HEK293 (cell line): Measurements from ENCODE around the gene PLA2G2E.
A peak's percentile ranks its signal among the peaks of the same experiment; 100 is the strongest.

Experiments used
- BCL11A ChIP-seq: fragments of 450-650 bp; formaldehyde crosslinking; IDR thresholded peaks from 2 replicates; pipeline ENCODE4 v1.5.1; 2016; ENCODE audit warnings: low read depth, missing biosample characterization, missing genetic modification characterization
- CTCF ChIP-seq: fragments of 450-650 bp; formaldehyde crosslinking; IDR thresholded peaks from 2 replicates; pipeline ENCODE4 v1.5.1; 2016; ENCODE audit warnings: missing biosample characterization, missing genetic modification characterization
- GLIS1 ChIP-seq: fragments of 450-650 bp; formaldehyde crosslinking; IDR thresholded peaks from 2 replicates; pipeline ENCODE4 v1.5.1; 2016; ENCODE audit warnings: missing biosample characterization, missing genetic modification characterization
- GLIS2 ChIP-seq: fragments of 450-650 bp; formaldehyde crosslinking; IDR thresholded peaks from 2 replicates; pipeline ENCODE4 v1.5.1; 2016; ENCODE audit warnings: missing biosample characterization, missing genetic modification characterization
- KLF16 ChIP-seq: fragments of 450-650 bp; formaldehyde crosslinking; IDR thresholded peaks from 2 replicates; pipeline ENCODE4 v1.5.1; 2017; ENCODE audit warnings: missing biosample characterization, missing genetic modification characterization
- KLF8 ChIP-seq: fragments of 450-650 bp; formaldehyde crosslinking; IDR thresholded peaks from 2 replicates; pipeline ENCODE4 v1.5.1; 2016; ENCODE audit warnings: missing biosample characterization, missing genetic modification characterization
- KLF9 ChIP-seq: fragments of 450-650 bp; formaldehyde crosslinking; IDR thresholded peaks from 2 replicates; pipeline ENCODE4 v1.5.1; 2016; ENCODE audit warnings: missing biosample characterization, missing genetic modification characterization, low read depth
- PRDM1 ChIP-seq: fragments of 450-650 bp; formaldehyde crosslinking; IDR thresholded peaks from 2 replicates; pipeline ENCODE4; 2016; ENCODE audit warnings: missing biosample characterization, missing genetic modification characterization
- PRDM10 ChIP-seq: fragments of 450-650 bp; formaldehyde crosslinking; IDR thresholded peaks from 2 replicates; pipeline ENCODE4 v1.5.1; 2016; ENCODE audit warnings: missing biosample characterization, missing genetic modification characterization
- SETDB1 ChIP-seq: IDR thresholded peaks from one replicate; pipeline ENCODE4 v1.6.1; 2017; ENCODE audit warnings: mild to moderate bottlenecking, low read length, moderate library complexity, mixed read lengths; ENCODE audit not compliant: insufficient read length
- SP2 ChIP-seq: fragments of 450-650 bp; formaldehyde crosslinking; IDR thresholded peaks from 2 replicates; pipeline ENCODE4 v1.5.1; 2016; ENCODE audit warnings: missing biosample characterization, missing genetic modification characterization
- SP7 ChIP-seq: fragments of 450-650 bp; formaldehyde crosslinking; IDR thresholded peaks from 2 replicates; pipeline ENCODE4 v1.5.1; 2016; ENCODE audit warnings: missing biosample characterization, missing genetic modification characterization
- YY1 ChIP-seq: fragments of 450-650 bp; formaldehyde crosslinking; IDR thresholded peaks from 2 replicates; pipeline ENCODE4 v1.5.1; 2018; ENCODE audit warnings: missing biosample characterization, missing genetic modification characterization
- YY2 ChIP-seq: fragments of 450-650 bp; formaldehyde crosslinking; IDR thresholded peaks from 2 replicates; pipeline ENCODE4 v1.5.1; 2016; ENCODE audit warnings: missing biosample characterization, missing genetic modification characterization
- ZBTB20 ChIP-seq: fragments of 450-650 bp; formaldehyde crosslinking; IDR thresholded peaks from 2 replicates; pipeline ENCODE4 v1.5.1; 2016; ENCODE audit warnings: missing biosample characterization, missing genetic modification characterization
- ZBTB48 ChIP-seq: fragments of 450-650 bp; formaldehyde crosslinking; IDR thresholded peaks from 2 replicates; pipeline ENCODE4 v1.5.1; 2016; ENCODE audit warnings: missing biosample characterization, missing genetic modification characterization
- ZFP41 ChIP-seq: fragments of 450-650 bp; formaldehyde crosslinking; IDR thresholded peaks from 2 replicates; pipeline ENCODE4 v1.5.1; 2016; ENCODE audit warnings: missing biosample characterization, missing genetic modification characterization, borderline replicate concordance
- ZFP69B ChIP-seq: fragments of 450-650 bp; formaldehyde crosslinking; IDR thresholded peaks from 2 replicates; pipeline ENCODE4 v1.5.1; 2016; ENCODE audit warnings: missing biosample characterization, missing genetic modification characterization
- ZNF132 ChIP-seq: fragments of 450-650 bp; formaldehyde crosslinking; IDR thresholded peaks from 2 replicates; pipeline ENCODE4 v1.5.1; 2017; ENCODE audit warnings: missing biosample characterization, missing genetic modification characterization, borderline replicate concordance
- ZNF16 ChIP-seq: fragments of 450-650 bp; formaldehyde crosslinking; IDR thresholded peaks from 2 replicates; pipeline ENCODE4 v1.5.1; 2016; ENCODE audit warnings: low read depth, missing biosample characterization, missing genetic modification characterization
- ZNF324 ChIP-seq: fragments of 450-650 bp; formaldehyde crosslinking; IDR thresholded peaks from 2 replicates; pipeline ENCODE4 v1.5.1; 2016; ENCODE audit warnings: missing biosample characterization, missing genetic modification characterization
- ZNF335 ChIP-seq: fragments of 450-650 bp; formaldehyde crosslinking; conservative IDR thresholded peaks from 2 replicates; pipeline ENCODE4 v1.5.1; 2016; ENCODE audit warnings: missing biosample characterization, missing genetic modification characterization
- ZNF366 ChIP-seq: fragments of 450-650 bp; formaldehyde crosslinking; conservative IDR thresholded peaks from 2 replicates; pipeline ENCODE4 v1.5.1; 2016; ENCODE audit warnings: missing biosample characterization, missing genetic modification characterization
- ZNF394 ChIP-seq: fragments of 450-650 bp; formaldehyde crosslinking; IDR thresholded peaks from 2 replicates; pipeline ENCODE4 v1.5.1; 2016; ENCODE audit warnings: missing biosample characterization, missing genetic modification characterization, mild to moderate bottlenecking, moderate library complexity, borderline replicate concordance
- ZNF571 ChIP-seq: fragments of 450-650 bp; formaldehyde crosslinking; IDR thresholded peaks from 2 replicates; pipeline ENCODE4 v1.5.0; 2017; ENCODE audit warnings: missing biosample characterization, missing genetic modification characterization
- ZNF610 ChIP-seq: fragments of 450-650 bp; formaldehyde crosslinking; IDR thresholded peaks from 2 replicates; pipeline ENCODE4 v1.5.1; 2016; ENCODE audit warnings: missing biosample characterization, missing genetic modification characterization, borderline replicate concordance
- ZNF660 ChIP-seq: fragments of 450-650 bp; IDR thresholded peaks from 2 replicates; pipeline ENCODE4 v1.5.1; 2018; ENCODE audit warnings: missing biosample characterization, mild to moderate bottlenecking, missing genetic modification characterization
- ZNF768 ChIP-seq: fragments of 450-650 bp; formaldehyde crosslinking; IDR thresholded peaks from 2 replicates; pipeline ENCODE4 v1.5.1; 2018; ENCODE audit warnings: missing biosample characterization, mild to moderate bottlenecking, missing genetic modification characterization
- TF ChIP-seq, protein P1 (sequence below): fragments of 450-650 bp; formaldehyde crosslinking; IDR thresholded peaks from 2 replicates; pipeline ENCODE4 v1.5.1; 2016; ENCODE audit warnings: missing biosample characterization, missing genetic modification characterization
- TF ChIP-seq, protein P2 (sequence below): fragments of 450-650 bp; formaldehyde crosslinking; IDR thresholded peaks from 2 replicates; pipeline ENCODE4 v1.5.1; 2016; ENCODE audit warnings: missing biosample characterization, missing genetic modification characterization

Gene PLA2G2E

DNA sequence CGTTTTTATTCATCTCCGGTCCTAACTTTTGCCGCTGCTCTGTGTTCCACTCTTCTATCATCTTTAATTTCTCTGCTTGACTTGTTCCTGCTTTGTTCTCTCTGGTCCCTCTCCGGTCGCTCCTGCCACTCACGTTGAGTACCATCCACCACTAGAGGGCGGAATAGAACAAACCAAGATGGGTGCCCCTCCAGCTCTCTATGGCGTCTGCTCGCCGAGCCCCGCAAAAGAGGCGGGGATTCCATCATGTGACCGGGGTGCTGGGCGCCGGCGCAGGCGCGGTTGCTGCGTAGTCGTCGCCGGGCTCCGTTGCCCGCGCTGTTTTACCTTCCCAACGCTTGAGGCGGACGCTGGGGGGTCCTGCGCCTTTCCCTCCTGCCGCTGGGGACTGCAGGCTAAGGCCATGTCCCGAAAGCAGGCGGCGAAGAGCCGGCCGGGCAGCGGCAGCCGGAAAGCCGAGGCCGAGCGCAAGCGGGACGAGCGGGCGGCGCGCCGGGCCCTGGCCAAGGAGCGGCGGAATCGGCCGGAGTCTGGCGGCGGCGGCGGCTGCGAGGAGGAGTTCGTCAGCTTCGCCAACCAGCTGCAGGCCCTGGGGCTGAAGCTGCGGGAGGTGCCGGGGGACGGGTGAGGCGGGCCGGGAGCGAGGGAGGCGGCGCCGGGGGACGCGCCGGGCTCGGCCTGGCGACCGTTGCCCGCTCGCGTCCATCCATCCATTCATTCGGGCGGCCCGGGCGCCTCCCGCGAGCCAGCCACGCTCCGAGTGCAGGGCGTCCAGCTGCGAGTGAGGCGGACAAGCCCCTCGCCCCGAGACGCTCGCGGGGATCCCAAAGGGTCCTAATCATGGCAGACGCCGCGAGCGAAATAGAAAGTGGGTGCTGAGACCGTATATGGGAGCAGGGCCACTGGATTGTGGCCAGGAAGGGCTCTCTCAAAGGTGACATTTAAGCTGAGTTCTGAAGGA lies 41.0 kb downstream of the PLA2G2E start, which contains the start of gene OTUD3 (continued):
- TF ChIP-seq ZNF768 (tag by site-specific recombination) = peak; percentile 27; the same call in 1 of the 2 replicates
- TF ChIP-seq ZNF660 (tag by site-specific recombination) = peak; percentile 86
- no peak for TF ChIP-seq BCL11A
- TF ChIP-seq KLF8 (tag by site-specific recombination) = peak; percentile 30; the same call in 1 of the 2 replicates
- TF ChIP-seq ZBTB48 (tag by site-specific recombination) = peak; percentile 40; the same call in 1 of the 2 replicates
- 0 out of 2 replicates have a peak, but pooled peaks have one; percentile 25 for TF ChIP-seq ZNF394 (tag by site-specific recombination)
- TF ChIP-seq PRDM10 (tag by site-specific recombination) = peak; percentile 60
- TF ChIP-seq SP7 = peak; percentile 52; the same call in 1 of the 2 replicates
- peak; percentile 74 for TF ChIP-seq GLIS2
- TF ChIP-seq YY1 = peak; percentile 72
- TF ChIP-seq ZNF132 (tag by site-specific recombination) = no peak
- TF ChIP-seq ZBTB20 (tag by site-specific recombination) = peak; percentile 21; the same call in 1 of the 2 replicates
- peak; percentile 98 for TF ChIP-seq CTCF (tag by site-specific recombination)
- peak; percentile 65 for TF ChIP-seq SP2 (tag by site-specific recombination)
- 0 out of 2 replicates have a peak, but pooled peaks have one; percentile 24 for TF ChIP-seq ZNF366
- 0 out of 2 replicates have a peak, but pooled peaks have one; percentile 15 for TF ChIP-seq ZFP69B (tag by site-specific recombination)
- no peak for TF ChIP-seq ZNF16
- TF ChIP-seq, protein P1, sequence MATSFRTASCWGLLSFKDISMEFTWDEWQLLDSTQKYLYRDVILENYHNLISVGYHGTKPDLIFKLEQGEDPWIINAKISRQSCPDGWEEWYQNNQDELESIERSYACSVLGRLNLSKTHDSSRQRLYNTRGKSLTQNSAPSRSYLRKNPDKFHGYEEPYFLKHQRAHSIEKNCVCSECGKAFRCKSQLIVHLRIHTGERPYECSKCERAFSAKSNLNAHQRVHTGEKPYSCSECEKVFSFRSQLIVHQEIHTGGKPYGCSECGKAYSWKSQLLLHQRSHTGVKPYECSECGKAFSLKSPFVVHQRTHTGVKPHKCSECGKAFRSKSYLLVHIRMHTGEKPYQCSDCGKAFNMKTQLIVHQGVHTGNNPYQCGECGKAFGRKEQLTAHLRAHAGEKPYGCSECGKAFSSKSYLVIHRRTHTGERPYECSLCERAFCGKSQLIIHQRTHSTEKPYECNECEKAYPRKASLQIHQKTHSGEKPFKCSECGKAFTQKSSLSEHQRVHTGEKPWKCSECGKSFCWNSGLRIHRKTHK (tag by site-specific recombination) = no peak
- peak; percentile 41; the same call in 1 of the 2 replicates for TF ChIP-seq KLF16 (tag by site-specific recombination)
- TF ChIP-seq KLF9 = peak; percentile 59
- TF ChIP-seq ZNF571 (tag by site-specific recombination) = no peak
- peak; percentile 61; the same call in 1 of the 2 replicates for TF ChIP-seq ZNF610
- TF ChIP-seq, protein P2, sequence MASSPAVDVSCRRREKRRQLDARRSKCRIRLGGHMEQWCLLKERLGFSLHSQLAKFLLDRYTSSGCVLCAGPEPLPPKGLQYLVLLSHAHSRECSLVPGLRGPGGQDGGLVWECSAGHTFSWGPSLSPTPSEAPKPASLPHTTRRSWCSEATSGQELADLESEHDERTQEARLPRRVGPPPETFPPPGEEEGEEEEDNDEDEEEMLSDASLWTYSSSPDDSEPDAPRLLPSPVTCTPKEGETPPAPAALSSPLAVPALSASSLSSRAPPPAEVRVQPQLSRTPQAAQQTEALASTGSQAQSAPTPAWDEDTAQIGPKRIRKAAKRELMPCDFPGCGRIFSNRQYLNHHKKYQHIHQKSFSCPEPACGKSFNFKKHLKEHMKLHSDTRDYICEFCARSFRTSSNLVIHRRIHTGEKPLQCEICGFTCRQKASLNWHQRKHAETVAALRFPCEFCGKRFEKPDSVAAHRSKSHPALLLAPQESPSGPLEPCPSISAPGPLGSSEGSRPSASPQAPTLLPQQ = 0 out of 2 replicates have a peak, but pooled peaks have one; percentile 47
- TF ChIP-seq ZNF324 (tag by site-specific recombination) = peak; percentile 79
- TF ChIP-seq ZFP41 (tag by site-specific recombination) = no peak
- peak; percentile 77 for TF ChIP-seq PRDM1 (tag by site-specific recombination)
- peak; percentile 71 for TF ChIP-seq ZNF335 (tag by site-specific recombination)
- peak; percentile 14 for TF ChIP-seq SETDB1
- TF ChIP-seq YY2 (tag by site-specific recombination) = peak; percentile 73
- TF ChIP-seq GLIS1 (tag by site-specific recombination) = peak; percentile 74
